HG03558 (cell line): ENCODE measurements around the gene CCNB3.
"Not testable (repeated sequence)": the region's sequence is repeated elsewhere in the genome, so short reads cannot be mapped to it uniquely, and the experiment has no call there.

Experiments
- ATAC-seq: cut with Tn5 transposase; IDR thresholded peaks from one replicate; pipeline ENCODE4 v1.9.1; 2021; ENCODE audit warnings: moderate number of reproducible peaks; ENCODE audit not compliant: unreplicated experiment; ENCODE audit errors: extremely low read depth

The CCNB3 gene

DNA sequence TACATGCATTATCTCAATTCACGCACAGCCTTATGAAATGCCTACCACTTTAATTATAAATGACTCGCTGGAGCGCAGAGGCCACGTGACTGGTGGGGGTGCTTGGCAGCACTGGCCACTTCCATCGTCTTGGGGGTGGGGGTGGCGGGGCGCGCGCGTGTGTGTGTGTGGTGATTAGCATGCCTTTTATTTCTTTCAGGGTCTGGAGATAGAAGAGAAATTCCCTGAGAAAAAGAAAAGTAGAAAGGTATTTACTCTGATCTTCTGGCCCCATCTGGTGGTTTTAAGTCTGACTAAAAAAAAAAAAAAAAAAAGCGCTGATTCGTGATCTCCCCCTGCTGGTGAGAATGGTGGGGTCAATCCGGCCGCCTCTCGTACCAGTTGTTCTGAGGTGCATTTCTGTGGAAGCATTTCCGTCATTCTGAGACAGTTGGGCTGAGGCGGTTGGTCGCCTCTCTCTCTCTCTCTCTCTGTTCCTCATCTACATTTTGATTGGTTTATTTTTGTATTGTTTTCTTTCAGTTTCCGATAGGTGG lies at the start of gene CCNB3:
TSS of gene CCNB3 (plus strand) at position 402 of the 536 bp plus-strand sequence. CDS start 80,399 bp downstream, outside the sequence.
- peak; percentile 94 for ATAC-seq

DNA sequence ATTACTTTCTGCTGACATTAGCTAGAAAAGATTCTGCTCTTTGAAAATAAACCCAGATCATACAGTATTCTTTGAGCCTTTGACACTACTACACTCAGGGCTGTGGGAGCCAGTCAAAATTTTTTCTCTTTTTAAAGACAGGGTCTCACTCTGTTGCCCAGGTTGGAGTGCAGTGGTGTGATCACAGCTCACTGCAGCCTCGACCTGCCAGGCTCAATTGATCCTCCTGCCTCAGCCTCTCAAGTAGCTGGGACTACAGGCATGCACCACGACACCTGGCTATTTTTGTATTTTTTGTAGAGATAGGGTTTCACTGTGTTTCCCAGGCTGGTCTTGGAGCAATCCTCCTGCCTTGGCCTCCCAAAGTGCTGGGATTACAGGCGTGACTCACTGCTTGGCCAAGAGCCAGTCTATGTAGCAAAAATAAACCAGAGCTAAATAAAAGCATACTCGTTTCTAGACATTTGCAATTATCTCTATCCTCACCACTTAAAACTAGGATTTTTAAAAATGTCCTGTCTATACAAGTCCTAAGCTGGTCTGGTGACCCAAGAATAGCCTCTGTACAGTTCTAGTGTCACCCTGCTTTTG lies 46.9 kb upstream of the CCNB3 start:
- no peak for ATAC-seq

- no peak for ATAC-seq
Observed at GRCh38 chrX:50158593-50158992, 46.0 kb upstream of the CCNB3 start.

DNA sequence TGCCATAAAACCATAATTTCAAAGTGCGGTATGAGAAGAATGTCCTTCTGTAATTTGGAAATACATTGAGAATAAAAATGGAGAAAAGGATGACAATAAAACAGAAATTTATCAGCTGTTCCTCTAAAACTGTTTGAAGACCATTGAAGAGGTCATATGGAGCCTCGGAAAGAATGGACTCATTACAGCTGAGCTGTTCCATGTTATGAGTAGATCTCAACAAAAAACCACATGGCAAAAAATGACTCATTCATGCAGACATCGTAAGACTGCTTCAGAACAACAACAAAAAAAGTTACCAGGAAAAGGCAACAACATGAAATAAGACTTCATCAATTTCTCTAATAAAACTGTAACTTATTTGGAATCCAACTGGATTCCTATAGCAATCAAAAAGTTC lies 43.4 kb upstream of the CCNB3 start:
- ATAC-seq: no peak

DNA sequence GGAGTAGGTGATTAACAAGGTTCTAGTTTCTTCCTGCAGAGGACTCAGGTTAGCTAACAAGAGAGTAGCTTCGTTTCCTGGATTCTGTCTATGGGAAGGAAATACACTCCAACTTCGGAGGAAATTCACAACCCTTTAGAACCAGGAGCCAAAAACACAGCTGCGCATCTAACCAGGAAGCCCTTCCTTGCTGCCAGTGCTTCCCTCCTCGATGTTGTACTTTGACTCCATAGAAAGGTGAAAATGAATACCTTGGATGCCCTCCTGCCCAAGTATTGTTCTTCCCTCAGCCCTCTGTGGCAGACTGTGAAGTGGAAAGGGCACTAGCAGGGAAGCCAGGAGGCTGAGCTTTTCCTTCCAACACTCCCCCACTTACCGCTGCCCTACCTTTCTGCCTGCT lies 38.8 kb upstream of the CCNB3 start:
- no peak for ATAC-seq

GRCh38 chrX:50167366-50167765 lies 37.2 kb upstream of the CCNB3 start:
- no peak for ATAC-seq

DNA sequence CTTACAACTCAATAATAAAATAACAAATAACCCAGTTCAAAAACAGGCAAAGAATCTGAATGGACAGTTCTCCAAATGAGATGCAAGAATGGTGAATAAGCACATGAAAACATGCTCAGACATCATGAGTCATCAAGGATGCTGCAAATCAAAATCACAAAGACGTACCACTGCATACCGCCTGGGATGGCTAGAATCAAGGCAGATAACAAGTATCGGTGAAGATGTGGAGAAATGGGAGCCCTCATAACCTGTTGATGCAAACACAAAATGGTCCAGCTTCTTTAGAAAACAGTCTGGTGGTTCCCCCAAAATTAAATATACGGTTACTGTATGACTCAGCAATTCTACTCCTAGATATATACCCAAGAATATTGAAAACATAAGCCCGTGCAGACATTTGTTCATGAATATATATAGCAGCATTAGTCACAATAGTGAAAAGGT lies 36.3 kb upstream of the CCNB3 start:
- no peak for ATAC-seq

DNA sequence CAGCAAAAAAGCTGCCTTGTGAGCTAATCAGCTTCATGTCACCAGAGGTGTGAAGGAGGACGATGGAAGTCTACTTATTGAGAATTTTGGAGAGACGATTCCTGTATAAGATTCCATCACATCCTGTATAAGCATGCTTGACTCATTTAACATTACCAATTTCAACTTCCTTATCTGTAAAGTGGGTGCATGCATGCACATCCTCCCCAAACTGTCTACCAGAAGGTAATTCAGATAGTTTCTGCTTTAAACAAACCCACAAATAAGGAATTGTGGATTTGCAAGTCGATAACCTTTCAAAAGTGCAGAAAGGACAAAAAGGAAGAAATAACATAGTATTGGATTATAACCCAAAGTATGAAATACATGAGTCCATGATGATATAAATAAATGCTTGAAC lies 34.8 kb upstream of the CCNB3 start:
- ATAC-seq: no peak

DNA sequence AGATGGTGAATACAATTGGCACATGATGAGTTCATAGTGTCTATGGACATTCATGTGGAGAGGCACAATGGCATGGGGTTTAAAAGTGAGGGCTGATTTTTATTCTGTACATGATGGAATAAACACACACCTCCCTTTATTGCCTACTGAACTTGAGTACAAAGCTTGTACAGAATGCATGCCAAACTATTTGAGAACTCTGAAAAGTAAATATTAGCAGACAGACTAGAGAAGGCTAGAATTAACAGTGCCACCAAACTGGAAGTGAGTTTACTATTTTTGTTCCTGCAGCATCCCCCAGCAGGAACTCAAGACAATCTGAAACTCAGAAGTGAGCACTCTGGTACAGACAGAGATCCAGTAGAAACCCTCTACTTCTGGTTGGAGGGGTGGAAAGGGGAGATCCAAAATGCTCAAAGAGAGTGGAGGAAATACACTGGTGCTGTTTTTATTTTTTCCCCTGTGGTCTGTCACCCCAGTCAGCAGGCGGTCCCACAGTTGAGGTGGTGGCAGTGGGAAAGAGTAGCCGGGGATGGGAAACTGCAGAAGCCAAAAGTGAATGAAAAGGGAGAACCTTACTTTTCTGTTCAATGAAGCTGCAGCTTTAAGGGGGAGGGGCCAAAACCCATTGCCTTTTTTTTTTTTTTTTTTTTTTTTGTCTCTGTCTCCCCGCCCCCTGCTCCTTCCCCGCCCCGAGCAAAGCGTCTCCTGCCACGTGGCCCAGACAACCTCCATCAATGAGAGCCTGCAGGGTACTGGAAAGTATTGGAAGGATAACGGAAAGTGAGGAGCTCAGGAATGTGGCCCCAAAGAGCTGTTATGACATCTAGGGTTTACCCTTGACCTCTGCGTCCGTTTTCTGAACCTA lies 24.3 kb upstream of the CCNB3 start:
- no peak for ATAC-seq

DNA sequence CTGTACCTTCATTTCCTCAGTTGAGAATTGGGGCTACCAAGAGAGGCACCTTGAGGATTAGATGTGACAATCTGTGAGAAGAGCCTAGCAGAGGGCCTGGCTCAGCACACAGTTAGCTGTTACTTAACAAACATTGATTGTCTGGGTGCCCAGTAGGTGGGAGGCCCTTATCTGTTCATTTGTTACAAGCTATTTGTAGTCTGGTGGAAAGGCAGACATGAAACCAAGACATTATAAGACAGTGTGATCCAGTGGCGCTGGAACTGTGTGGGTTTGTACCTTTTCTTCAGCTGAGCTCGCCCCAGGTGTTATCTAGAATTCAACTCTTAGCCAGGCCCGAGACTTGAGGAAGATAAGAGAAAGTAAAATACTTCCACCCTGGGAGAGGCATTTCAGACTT lies 20.7 kb upstream of the CCNB3 start:
- ATAC-seq: no peak

DNA sequence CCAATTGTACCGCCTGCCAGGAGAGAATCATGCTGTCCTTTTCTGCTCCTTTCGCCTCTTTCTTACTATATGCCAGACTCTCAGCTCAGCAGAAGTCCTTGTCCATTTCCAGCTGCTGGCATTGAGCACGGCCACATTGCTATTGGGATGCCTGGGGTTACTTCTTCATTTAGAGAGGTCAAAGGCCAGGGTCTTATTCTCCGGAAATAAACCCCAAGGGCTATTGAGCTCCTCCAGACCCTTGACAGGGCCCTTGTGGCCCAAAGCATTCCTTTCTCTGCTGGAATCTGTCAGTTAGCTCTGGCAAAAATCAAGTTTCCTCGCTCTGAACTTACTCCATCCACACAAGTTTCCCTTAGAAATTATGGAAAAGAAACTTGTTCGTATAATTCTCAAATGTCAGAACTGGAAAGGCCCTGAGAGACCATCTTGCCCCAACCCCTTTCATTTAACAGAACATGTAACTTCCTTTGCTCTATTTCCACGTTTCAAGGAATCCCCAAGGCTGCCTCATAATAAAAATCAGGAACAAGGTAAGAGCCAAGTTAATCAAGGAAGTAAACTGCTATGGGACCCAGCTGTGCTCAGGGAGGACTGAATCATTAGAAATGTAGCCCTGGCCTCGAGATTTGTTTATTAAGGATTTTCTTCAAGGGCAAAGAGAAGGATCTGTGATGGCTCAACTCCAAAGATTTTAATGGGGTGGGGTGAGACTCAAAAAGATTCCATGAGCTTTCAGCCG lies 15.5 kb upstream of the CCNB3 start:
- no peak for ATAC-seq

GRCh38 chrX:50198348-50198747 lies 6.2 kb upstream of the CCNB3 start:
- ATAC-seq: no peak

- ATAC-seq: no peak
Observed at GRCh38 chrX:50200907-50201306, 3.7 kb upstream of the CCNB3 start, which contains the start of gene AKAP4. Gene AKAP4 (minus strand): TSS chrX:50201007. CDS start chrX:50200889, 118 bp downstream.

DNA sequence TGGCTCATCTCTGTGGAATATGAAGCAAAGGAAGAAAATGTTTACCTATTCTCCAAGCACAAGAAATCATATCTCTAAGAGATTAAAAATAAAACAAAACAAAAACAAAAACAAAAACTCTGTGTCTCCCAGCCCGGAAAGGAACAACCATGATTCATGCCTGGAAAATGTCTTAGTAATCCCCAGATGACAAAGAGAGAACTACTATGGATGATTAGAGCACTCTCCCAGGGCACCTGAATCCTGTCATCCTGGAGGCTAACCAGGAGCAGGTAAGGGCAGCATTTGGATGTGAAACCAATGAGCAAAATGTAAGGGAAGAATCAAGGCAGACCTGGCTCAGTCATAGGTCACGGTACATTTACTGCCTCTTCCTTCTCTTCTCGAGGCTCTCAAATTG lies 2.0 kb upstream of the CCNB3 start:
- ATAC-seq: no peak

GRCh38 chrX:50206753-50207152 lies 2.2 kb downstream of the CCNB3 start:
- ATAC-seq: no peak

GRCh38 chrX:50211510-50211909 lies 6.9 kb downstream of the CCNB3 start:
- ATAC-seq: no peak

DNA sequence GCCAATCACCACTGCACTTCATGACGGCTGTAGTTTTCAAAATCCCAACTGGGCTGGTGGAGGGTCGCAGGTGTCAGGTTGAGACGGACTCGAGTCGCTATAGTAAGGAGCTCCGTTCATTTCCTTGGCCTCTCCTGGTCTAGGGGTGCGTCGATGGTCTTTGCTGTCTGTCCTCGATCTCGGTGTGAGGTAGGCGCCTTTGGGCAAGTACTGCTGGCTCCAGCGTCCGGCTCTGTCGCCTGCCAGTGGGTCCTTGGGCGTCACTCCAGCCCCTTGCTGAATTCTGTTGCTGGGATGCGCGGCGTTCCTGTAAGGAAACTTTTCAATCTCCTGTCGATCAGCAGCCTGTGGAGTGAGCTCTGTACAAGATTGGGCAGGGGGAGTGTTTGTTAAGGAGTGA lies 76.7 kb downstream of the CCNB3 start:
- ATAC-seq: no peak

- no peak for ATAC-seq
Observed at GRCh38 chrX:50327235-50327634, 122.7 kb downstream of the CCNB3 start.

DNA sequence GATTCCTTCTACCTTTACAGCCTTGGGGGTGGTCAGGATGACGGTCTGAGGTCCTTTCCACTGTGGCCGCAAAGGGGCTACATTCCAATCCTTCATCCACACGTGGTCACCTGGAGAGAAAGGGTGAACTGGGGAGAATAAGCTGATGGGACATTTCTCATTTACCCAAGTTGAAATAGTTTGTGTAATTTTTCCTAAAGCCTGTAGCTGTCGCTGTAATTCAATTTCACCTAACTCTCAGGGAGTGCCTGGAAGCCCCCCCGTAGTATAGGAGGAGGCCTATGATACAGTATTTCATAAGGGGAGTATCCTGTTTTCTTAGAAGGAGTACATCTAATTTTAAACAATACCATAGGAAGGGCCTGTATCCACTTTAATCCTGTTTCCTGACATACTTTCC lies 128.1 kb downstream of the CCNB3 start:
- ATAC-seq: not testable (repeated sequence)

DNA sequence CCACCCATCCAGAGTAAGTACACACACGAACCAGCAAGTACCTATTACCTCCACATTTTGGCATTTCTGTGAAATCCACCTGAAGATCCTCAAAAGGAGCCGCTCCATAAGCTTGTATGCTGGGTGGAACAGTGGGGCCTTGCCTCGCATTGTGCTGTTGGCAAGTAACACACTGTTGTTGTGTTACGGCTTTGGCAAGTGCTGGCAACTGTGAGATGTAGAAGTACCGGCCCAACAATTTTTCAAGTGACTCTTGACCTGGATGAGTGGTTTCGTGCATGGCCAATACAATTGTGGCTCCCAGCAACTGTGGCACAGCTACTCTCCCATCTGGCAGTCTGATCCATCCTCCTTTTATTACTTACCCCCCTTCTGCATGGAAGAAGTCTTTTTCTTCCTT lies 128.7 kb downstream of the CCNB3 start:
- no peak for ATAC-seq

DNA sequence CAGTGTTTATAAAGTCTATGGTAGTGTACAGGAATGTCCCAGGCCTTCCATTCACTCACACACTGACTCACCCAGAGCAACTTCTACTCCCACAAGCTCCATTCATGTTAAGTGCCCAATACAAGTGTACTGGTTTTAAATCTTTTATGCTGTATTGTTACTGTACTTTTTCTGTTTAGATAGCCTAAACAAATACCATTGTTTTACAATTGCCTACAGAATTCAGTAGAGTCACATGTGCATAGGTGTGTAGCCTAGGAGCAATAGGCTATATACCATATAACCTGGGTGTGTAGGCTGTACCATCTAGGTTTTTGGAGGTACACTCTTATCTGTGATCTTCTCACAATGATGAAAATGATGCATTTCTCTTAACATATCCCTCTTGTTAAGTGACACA lies 139.4 kb downstream of the CCNB3 start:
- no peak for ATAC-seq
